GM12878 (cell line): ENCODE measurements around the gene NRBP1. TPM values are rescaled to one million over a fixed set of nuclear protein-coding genes. Genes with fewer than 3 reads are reported as not detected.

Source experiments
- ATAC-seq: fragments of 200-7000 bp; cut with Tn5 transposase; 3 replicates; pipeline ENCODE4 v1.9.1; 2020; ENCODE audit warnings: mild to moderate bottlenecking, moderate library complexity
- BruUV-seq: library from RNA; stranded (reverse); fragments of 400-500 nt; replicated peaks from 2 replicates; lab custom pipeline; 2021; lab: Mats Ljungman, UMichigan
- CTCF ChIA-PET: fragments of 300-600 bp; sonication (Branson Sonifier 250); formaldehyde crosslinking; extraction: SDS; loops from one replicate; lab custom pipeline; 2021; ENCODE audit warnings: inconsistent platforms; lab: Yijun Ruan, JAX
- POLR2A ChIA-PET: fragments of 350-600 bp; formaldehyde crosslinking; extraction: SDS; loops from one replicate; lab custom pipeline; 2021; ENCODE audit warnings: inconsistent platforms; lab: Charles Lee
- RAD21 ChIA-PET: fragments of 300-600 bp; sonication (Branson Sonifier 250); formaldehyde crosslinking; loops from one replicate; lab custom pipeline; 2023; ENCODE audit warnings: antibody characterized with exemption; ENCODE audit not compliant: unreplicated experiment; lab: Charles Lee
- SMC1A ChIA-PET: fragments of 300-600 bp; sonication (Branson Sonifier 250); formaldehyde crosslinking; loops from one replicate; lab custom pipeline; 2023; ENCODE audit not compliant: unreplicated experiment, uncharacterized antibody; lab: Charles Lee
- DNase-seq: peaks from one replicate; pipeline ENCODE4 v3.0.0-alpha.2; 2011; ENCODE audit warnings: low read depth, low spot score
- FAIRE-seq: peaks from 3 replicates; lab custom pipeline; 2011; peaks lifted over from hg19 to GRCh38; lab: Jason Lieb, UNC
- H2AFZ ChIP-seq: 2 replicates; pipeline ENCODE4 v1.6.0; 2011; ENCODE audit warnings: low read depth, low read length, control low read depth; ENCODE audit not compliant: control insufficient read depth
- H3K27ac ChIP-seq: 2 replicates; pipeline ENCODE4 v1.5.1; 2011; ENCODE audit warnings: control low read depth; ENCODE audit not compliant: control insufficient read depth, insufficient read depth
- H3K27me3 ChIP-seq, 2 experiments: replicated peaks in 1 of 2; 2 replicates each; pipeline versions ENCODE4 v1.6.0 to v1.6.1; 2011; ENCODE audit warnings: low read length in 1 of 2; ENCODE audit not compliant: control insufficient read depth in 2 of 2, insufficient read depth in 2 of 2
- H3K36me3 ChIP-seq, 2 experiments: 2 replicates each; pipeline ENCODE4 v1.5.1; 2011; ENCODE audit warnings: low read length in 1 of 2; ENCODE audit not compliant: control insufficient read depth in 2 of 2, insufficient read depth in 2 of 2
- H3K4me1 ChIP-seq: 2 replicates; pipeline ENCODE4 v1.6.1; 2011; ENCODE audit warnings: mild to moderate bottlenecking, low read length, moderate library complexity, mixed read lengths; ENCODE audit not compliant: control insufficient read depth, insufficient read depth
- H3K4me2 ChIP-seq: 2 replicates; pipeline ENCODE4 v1.6.0; 2011; ENCODE audit warnings: control low read depth; ENCODE audit not compliant: control insufficient read depth, insufficient read depth
- H3K4me3 ChIP-seq: fragments of 200-600 bp; sonication (generic); 2 replicates; pipeline ENCODE4 v1.5.1; 2016
- H3K79me2 ChIP-seq: 2 replicates; pipeline ENCODE4 v1.6.0; 2011; ENCODE audit warnings: low read length; ENCODE audit not compliant: control insufficient read depth, insufficient read depth
- H3K9ac ChIP-seq: 2 replicates; pipeline ENCODE4 v1.8.0; 2011; ENCODE audit warnings: low read length, control low read depth, mixed read lengths; ENCODE audit not compliant: control insufficient read depth, insufficient read depth
- H3K9me3 ChIP-seq: replicated peaks from 3 replicates; pipeline ENCODE4 v1.5.1; 2011; ENCODE audit warnings: mild to moderate bottlenecking, low read length; ENCODE audit not compliant: control insufficient read depth, insufficient read depth
- H4K20me1 ChIP-seq: 2 replicates; pipeline ENCODE4 v1.6.0; 2011; ENCODE audit not compliant: control insufficient read depth, insufficient read depth
- BCL11A ChIP-seq: IDR thresholded peaks from 2 replicates; pipeline ENCODE4 v1.6.1; 2011; ENCODE audit warnings: low read depth, low read length
- CBX3 ChIP-seq: fragments of 200-600 bp; sonication (generic); IDR thresholded peaks from 2 replicates; pipeline ENCODE4 v1.6.1; 2016; ENCODE audit warnings: low read depth, borderline replicate concordance
- CEBPB ChIP-seq, 2 experiments: fragments of 150-350 bp in 1 of 2; IDR thresholded peaks; 2 replicates each; pipeline ENCODE4 v1.6.1; 2012 to 2014; ENCODE audit warnings: low read depth in 2 of 2, low read length in 2 of 2, borderline replicate concordance in 1 of 2, inconsistent platforms in 1 of 2
- CHD2 ChIP-seq: IDR thresholded peaks from 2 replicates; pipeline ENCODE4 v1.6.1; 2011; ENCODE audit warnings: low read depth, low read length, improper control_type of control experiment, borderline replicate concordance
- CREB1 ChIP-seq: IDR thresholded peaks from 2 replicates; pipeline ENCODE4 v1.6.1; 2012; ENCODE audit warnings: low read depth, mild to moderate bottlenecking, inconsistent platforms
- EGR1 ChIP-seq, 2 experiments: IDR thresholded peaks; 1 replicate in 1 of 2; 2 replicates in 1 of 2; pipeline ENCODE4 v1.6.1; 2011 to 2012; ENCODE audit warnings: low read depth in 2 of 2, low read length in 2 of 2, borderline replicate concordance in 1 of 2, mild to moderate bottlenecking in 1 of 2, moderate library complexity in 1 of 2
- IKZF1 ChIP-seq: fragments of 450-650 bp; conservative IDR thresholded peaks from 2 replicates; pipeline ENCODE4 v1.6.1; 2017; ENCODE audit warnings: antibody characterized with exemption, mild to moderate bottlenecking
- MYC ChIP-seq: IDR thresholded peaks from 2 replicates; pipeline ENCODE4 v1.6.1; 2011; ENCODE audit warnings: mild to moderate bottlenecking, low read length, moderate library complexity, inconsistent platforms; ENCODE audit not compliant: insufficient read depth, insufficient replicate concordance, insufficient read length, severe bottlenecking
- PML ChIP-seq: IDR thresholded peaks from 2 replicates; pipeline ENCODE4 v1.6.1; 2012; ENCODE audit warnings: low read length, inconsistent platforms
- POLR2AphosphoS5 ChIP-seq: IDR thresholded peaks from 2 replicates; pipeline ENCODE4 v1.6.1; 2011; ENCODE audit warnings: mild to moderate bottlenecking, low read length, inconsistent platforms
- SIN3A ChIP-seq: IDR thresholded peaks from 2 replicates; pipeline ENCODE4 v1.6.1; 2012; ENCODE audit warnings: low read depth, low read length, improper control_type of control experiment
- STAT1 ChIP-seq: fragments of 450-650 bp; conservative IDR thresholded peaks from 2 replicates; pipeline ENCODE4 v1.6.1; 2014; ENCODE audit warnings: antibody characterized with exemption, mild to moderate bottlenecking
- SUZ12 ChIP-seq: fragments of 200-600 bp; sonication (generic); IDR thresholded peaks from one replicate; pipeline ENCODE4 v1.6.1; 2018; ENCODE audit warnings: antibody characterized with exemption, mild to moderate bottlenecking; ENCODE audit not compliant: unreplicated experiment
- whole genome bisulfite sequencing: methylation state at CpG from one replicate; pipeline ENCODE4 v1.1.6; 2016; ENCODE audit warnings: low lambda C conversion rate; ENCODE audit not compliant: insufficient replicate concordance, insufficient coverage; ENCODE audit errors: missing lambda C conversion rate; 5-methylcytosine and 5-hydroxymethylcytosine counted together
- in situ Hi-C: fragments of 300-500 bp; cut with MboI; formaldehyde crosslinking; loops from 9 replicates; pipeline ENCODE4 v1.14.3; 2018; ENCODE audit warnings: mixed read lengths
- intact Hi-C: fragments of 100-400 bp; cut with micrococcal nuclease; formaldehyde crosslinking; loops from one replicate; pipeline ENCODE4 v1.14.2; 2022; ENCODE audit not compliant: unreplicated experiment
- polyA plus RNA-seq, 11 experiments: library from polyadenylated mRNA; depleted of rRNA in 4 of 11; unstranded in 6 of 11; stranded (reverse) in 5 of 11; fragments of >200 nt; fragmentation: Nextera tagmentation in 4 of 11; fragmentation: Illumina TruSeq in 1 of 11; extraction: Ambion mirVana in 4 of 11; extraction: Trizol in 1 of 11; gene quantifications; 1 replicate in 1 of 11; 2 replicates in 10 of 11; pipeline versions ENCODE4 v1.2.1 to v1.2.3, GENCODE V29; 2011 to 2016; ENCODE audit warnings: inconsistent platforms in 2 of 11, missing spikeins in 2 of 11, low read depth in 1 of 11
- total RNA-seq, 4 experiments: library from RNA; depleted of rRNA in 3 of 4; stranded (reverse); fragments of >200 nt in 3 of 4; fragmentation: Illumina TruSeq in 1 of 4; extraction: Trizol in 1 of 4; gene quantifications; 2 replicates each; pipeline versions ENCODE4 v1.2.1 to v1.2.3, GENCODE V29; 2013 to 2021
- TF ChIP-seq, protein P1 (sequence below): IDR thresholded peaks from 2 replicates; pipeline ENCODE4 v1.6.1; 2012; ENCODE audit warnings: low read depth, low read length, improper control_type of control experiment
- TF ChIP-seq, protein P2 (sequence below): IDR thresholded peaks from 2 replicates; pipeline ENCODE4 v1.6.1; 2011; ENCODE audit warnings: borderline replicate concordance, low read depth, mild to moderate bottlenecking, moderate library complexity, mixed read lengths, low read length; ENCODE audit not compliant: insufficient read depth; ENCODE audit errors: extremely low read length
- TF ChIP-seq, protein P3 (sequence below): fragments of 450-650 bp; IDR thresholded peaks from 2 replicates; pipeline ENCODE4 v1.6.1; 2014; ENCODE audit warnings: mild to moderate bottlenecking

Gene NRBP1
- total and polyA plus RNA-seq, 10 of the 15 experiments (the other 5 are each of a cell fraction or from before 2014, with no cell fraction given) = 5.7 to 136 (median 66.1) TPM

DNA sequence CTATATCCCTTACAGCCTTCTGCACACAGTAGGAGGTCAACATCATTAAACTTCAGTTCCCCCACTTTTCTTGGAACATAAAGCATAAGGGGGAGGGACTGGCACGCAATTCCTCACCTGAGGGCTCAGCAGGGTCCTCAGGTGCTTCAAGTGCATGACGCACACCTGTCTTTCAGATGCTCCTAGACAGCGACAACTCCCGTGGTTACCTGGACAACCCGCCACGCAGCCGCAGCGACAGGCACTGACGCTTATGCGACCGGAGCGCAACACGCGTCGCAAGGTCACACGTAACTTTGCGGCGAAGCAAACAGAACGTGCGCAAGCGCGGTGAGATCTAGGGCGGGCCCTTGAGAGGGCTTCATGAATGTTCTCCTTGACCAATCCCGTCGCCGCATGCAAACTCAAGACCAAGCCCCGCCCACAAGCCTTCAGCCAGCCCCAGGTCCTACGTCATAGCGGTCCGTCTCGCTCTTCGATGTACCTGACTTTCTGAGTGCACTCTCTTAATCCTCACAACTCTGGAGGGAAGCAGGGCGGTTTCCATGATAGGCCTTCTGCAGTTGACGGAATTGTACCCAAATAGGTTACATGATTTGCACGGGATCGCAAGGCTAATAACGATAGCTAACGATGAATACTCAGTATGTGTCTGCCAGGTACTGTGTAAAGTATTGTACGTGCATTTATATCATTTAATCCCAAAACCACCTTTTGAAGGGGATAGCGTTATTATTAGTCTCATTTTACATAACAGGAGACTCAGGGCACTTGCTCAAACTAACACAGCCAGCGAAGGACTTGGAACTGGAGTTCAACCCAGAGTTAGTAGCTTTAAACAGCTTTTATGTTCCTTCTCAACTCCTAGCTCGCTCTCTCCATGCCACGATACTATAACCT, 61.3 kb downstream of the NRBP1 start, which contains the start of gene IFT172:
IFT172 (minus strand) TSS at position 246 of the 900 bp plus-strand sequence; CDS start at position 156, 90 bp downstream.
- no TSS peak for BruUV-seq
- H3K36me3 ChIP-seq = no peaks in the 10 kb centered on the region
- POLR2A ChIA-PET = no interaction called here
- TF ChIP-seq, protein P1, sequence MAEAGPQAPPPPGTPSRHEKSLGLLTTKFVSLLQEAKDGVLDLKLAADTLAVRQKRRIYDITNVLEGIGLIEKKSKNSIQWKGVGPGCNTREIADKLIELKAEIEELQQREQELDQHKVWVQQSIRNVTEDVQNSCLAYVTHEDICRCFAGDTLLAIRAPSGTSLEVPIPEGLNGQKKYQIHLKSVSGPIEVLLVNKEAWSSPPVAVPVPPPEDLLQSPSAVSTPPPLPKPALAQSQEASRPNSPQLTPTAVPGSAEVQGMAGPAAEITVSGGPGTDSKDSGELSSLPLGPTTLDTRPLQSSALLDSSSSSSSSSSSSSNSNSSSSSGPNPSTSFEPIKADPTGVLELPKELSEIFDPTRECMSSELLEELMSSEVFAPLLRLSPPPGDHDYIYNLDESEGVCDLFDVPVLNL = no peak
- TF ChIP-seq POLR2AphosphoS5 (no peak), CBX3 (no peak), CHD2 (0 out of 2 replicates have a peak, but pooled peaks have one; percentile 30), MYC (no peak), EGR1 (IDR thresholded peaks at IDR 0.05; ENCODE audit: borderline replicate concordance in 1 of 2, low read depth in 2 of 2, low read length in 2 of 2) (peak in 1 of 2 experiments; percentile 85; a peak in 1 of 3 replicates), BCL11A (no peak), CEBPB (IDR thresholded peaks at IDR 0.05; ENCODE audit: borderline replicate concordance in 1 of 2, low read depth in 2 of 2, low read length in 2 of 2) (no peak), PML (no peak), SIN3A (peak; percentile 86; the same call in 1 of the 2 replicates), IKZF1 (peak; percentile 41; the same call in 1 of the 2 replicates), CREB1 (peak; percentile 99), SUZ12 (no peak), STAT1 (no peak)
- TF ChIP-seq, protein P2, sequence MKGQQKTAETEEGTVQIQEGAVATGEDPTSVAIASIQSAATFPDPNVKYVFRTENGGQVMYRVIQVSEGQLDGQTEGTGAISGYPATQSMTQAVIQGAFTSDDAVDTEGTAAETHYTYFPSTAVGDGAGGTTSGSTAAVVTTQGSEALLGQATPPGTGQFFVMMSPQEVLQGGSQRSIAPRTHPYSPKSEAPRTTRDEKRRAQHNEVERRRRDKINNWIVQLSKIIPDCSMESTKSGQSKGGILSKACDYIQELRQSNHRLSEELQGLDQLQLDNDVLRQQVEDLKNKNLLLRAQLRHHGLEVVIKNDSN = no peak
- TF ChIP-seq, protein P3, sequence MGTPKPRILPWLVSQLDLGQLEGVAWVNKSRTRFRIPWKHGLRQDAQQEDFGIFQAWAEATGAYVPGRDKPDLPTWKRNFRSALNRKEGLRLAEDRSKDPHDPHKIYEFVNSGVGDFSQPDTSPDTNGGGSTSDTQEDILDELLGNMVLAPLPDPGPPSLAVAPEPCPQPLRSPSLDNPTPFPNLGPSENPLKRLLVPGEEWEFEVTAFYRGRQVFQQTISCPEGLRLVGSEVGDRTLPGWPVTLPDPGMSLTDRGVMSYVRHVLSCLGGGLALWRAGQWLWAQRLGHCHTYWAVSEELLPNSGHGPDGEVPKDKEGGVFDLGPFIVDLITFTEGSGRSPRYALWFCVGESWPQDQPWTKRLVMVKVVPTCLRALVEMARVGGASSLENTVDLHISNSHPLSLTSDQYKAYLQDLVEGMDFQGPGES = no peak

More for the DNA sequence above, 61.3 kb downstream of the NRBP1 start, which contains the start of gene IFT172:
- ChIA-PET SMC1A (no interaction called here), RAD21 (no interaction called here), CTCF (interaction anchor here (0.6 kb wide), 3 partner anchors 37 to 1542 kb away, joined by 3 to 5 read pairs (median 3); no protein-coding TSS in a partner anchor)
- intact Hi-C loops (loop anchor here (10.0 kb wide), 1 partner anchor 175 kb away; the partner anchor contains the start of genes SLC4A1AP and SUPT7L), in situ Hi-C loops (no loop called here)
- Histone ChIP-seq H3K79me2 (no peaks in the 10 kb centered on the region), H3K9ac (0 out of 2 replicates have a peak within 1 kb of the TSS, but pooled peaks have one; percentile 7), H3K27me3 (peaks cover 4 to 6% of the 10 kb centered on the region in 2 experiments; a peak in 2 of 4 replicates), H2AFZ (peak within 1 kb of the TSS; percentile 96), H3K27ac (no peak within 1 kb of the TSS), H3K9me3 (no peaks in the 10 kb centered on the region), H3K4me3 (peak within 1 kb of the TSS; percentile 65), H3K4me2 (peak within 1 kb of the TSS; percentile 77), H4K20me1 (no peaks in the 10 kb centered on the region), H3K4me1 (peaks cover 3% of the 10 kb centered on the region; the same call in 1 of the 2 replicates)
- WGBS = 9% methylated on average over 43 of the region's 43 CpGs
- peak; percentile 95 for DNase-seq
- ATAC-seq = peak; percentile 97
- peak; percentile 99 for FAIRE-seq
